Esophagus muscularis mucosa (tissue), 3 donors: ENCODE data around the gene EFHC1.

ENCODE experiments used
- EP300 ChIP-seq: sonication (generic); formaldehyde crosslinking; IDR thresholded peaks from one replicate; pipeline ENCODE4 v1.6.1; 2017; ENCODE audit warnings: antibody characterized with exemption
- TF ChIP-seq, protein P1 (sequence below), 3 experiments: fragments of 200-600 bp in 2 of 3; fragments of 450-650 bp in 1 of 3; sonication (generic) in 2 of 3; IDR thresholded peaks; one replicate each; pipeline ENCODE4 v1.5.1; 2017 to 2019; ENCODE audit warnings: antibody characterized with exemption in 3 of 3, mild to moderate bottlenecking in 2 of 3, moderate library complexity in 1 of 3

- no peak for TF ChIP-seq EP300
- TF ChIP-seq, protein P1, sequence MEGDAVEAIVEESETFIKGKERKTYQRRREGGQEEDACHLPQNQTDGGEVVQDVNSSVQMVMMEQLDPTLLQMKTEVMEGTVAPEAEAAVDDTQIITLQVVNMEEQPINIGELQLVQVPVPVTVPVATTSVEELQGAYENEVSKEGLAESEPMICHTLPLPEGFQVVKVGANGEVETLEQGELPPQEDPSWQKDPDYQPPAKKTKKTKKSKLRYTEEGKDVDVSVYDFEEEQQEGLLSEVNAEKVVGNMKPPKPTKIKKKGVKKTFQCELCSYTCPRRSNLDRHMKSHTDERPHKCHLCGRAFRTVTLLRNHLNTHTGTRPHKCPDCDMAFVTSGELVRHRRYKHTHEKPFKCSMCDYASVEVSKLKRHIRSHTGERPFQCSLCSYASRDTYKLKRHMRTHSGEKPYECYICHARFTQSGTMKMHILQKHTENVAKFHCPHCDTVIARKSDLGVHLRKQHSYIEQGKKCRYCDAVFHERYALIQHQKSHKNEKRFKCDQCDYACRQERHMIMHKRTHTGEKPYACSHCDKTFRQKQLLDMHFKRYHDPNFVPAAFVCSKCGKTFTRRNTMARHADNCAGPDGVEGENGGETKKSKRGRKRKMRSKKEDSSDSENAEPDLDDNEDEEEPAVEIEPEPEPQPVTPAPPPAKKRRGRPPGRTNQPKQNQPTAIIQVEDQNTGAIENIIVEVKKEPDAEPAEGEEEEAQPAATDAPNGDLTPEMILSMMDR (IDR thresholded peaks at IDR 0.05): peak; percentile 74 to 85 (median 85)
Observed at GRCh38 chr6:52416629-52417151, 3.5 kb upstream of the EFHC1 start.
